BE2C (cell line): ENCODE data around the gene CDC14B.
"Not testable (repeated sequence)": the region's sequence is repeated elsewhere in the genome, so short reads cannot be mapped to it uniquely, and the experiment has no call there.

ENCODE experiments used
- DNase-seq: peaks from one replicate; pipeline ENCODE4 v3.0.0-alpha.2; 2020
- H3K27me3 ChIP-seq: fragments of 250-450 bp; sonication (Bioruptor Pico); 2 replicates; pipeline ENCODE4 v1.5.1; 2020; ENCODE audit warnings: mild to moderate bottlenecking
- H3K36me3 ChIP-seq: fragments of 250-450 bp; sonication (Bioruptor Pico); 2 replicates; pipeline ENCODE4 v1.5.1; 2020; ENCODE audit warnings: mild to moderate bottlenecking
- H3K4me1 ChIP-seq: fragments of 250-450 bp; sonication (Bioruptor Pico); 2 replicates; pipeline ENCODE4 v1.5.1; 2020
- H3K4me3 ChIP-seq: 2 replicates; pipeline ENCODE4 v1.5.1; 2011; ENCODE audit warnings: low read depth, low read length
- H3K9me3 ChIP-seq: fragments of 250-450 bp; sonication (Bioruptor Pico); 2 replicates; pipeline ENCODE4 v1.5.1; 2020
- TF ChIP-seq, protein P1 (sequence below): IDR thresholded peaks from 2 replicates; pipeline ENCODE4 v1.5.1; 2012; ENCODE audit warnings: mild to moderate bottlenecking, low read depth, low read length

Gene CDC14B

DNA sequence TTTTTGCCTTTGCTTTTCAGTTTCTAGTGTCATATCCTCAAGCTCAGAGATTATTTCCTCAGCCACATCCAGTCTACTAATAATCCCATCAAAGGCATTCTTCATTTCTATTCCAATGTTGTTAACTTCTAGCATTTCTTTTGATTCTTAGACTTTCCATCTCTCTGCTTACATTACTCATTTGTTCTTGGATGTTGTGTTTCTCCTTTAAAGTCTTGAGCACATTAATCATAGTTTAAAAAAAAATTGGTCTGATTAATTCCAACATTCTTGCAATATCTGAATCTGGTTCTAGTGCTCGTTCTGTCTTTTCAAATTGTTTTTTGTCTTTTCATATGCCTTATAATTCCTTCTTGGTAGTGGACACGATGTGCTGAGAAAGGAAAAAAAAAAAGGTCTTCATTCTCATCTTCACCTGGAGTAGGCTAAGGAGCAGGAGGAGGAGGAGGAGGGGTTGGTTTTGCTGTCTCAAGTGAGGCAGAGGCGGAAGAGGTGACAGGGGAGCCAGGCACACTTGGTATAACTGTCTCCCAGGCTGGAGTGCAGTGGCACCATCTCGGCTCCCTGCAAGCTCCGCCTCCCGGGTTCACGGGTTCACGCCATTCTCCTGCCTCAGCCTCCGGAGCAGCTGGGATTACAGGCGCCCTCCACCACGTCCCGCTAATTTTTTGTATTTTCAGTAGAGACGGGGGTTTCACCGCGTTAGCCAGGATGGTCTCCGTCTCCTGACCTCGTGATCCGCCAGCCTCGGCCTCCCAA lies 19.1 kb upstream of the CDC14B start:
- Histone ChIP-seq H3K27me3 (no peaks in the 10 kb centered on the region), H3K4me3 (no peak overlapping the region), H3K9me3 (no peaks in the 10 kb centered on the region), H3K4me1 (no peaks in the 10 kb centered on the region; the same call in 1 of the 2 replicates), H3K36me3 (no peaks in the 10 kb centered on the region)
- TF ChIP-seq, protein P1, sequence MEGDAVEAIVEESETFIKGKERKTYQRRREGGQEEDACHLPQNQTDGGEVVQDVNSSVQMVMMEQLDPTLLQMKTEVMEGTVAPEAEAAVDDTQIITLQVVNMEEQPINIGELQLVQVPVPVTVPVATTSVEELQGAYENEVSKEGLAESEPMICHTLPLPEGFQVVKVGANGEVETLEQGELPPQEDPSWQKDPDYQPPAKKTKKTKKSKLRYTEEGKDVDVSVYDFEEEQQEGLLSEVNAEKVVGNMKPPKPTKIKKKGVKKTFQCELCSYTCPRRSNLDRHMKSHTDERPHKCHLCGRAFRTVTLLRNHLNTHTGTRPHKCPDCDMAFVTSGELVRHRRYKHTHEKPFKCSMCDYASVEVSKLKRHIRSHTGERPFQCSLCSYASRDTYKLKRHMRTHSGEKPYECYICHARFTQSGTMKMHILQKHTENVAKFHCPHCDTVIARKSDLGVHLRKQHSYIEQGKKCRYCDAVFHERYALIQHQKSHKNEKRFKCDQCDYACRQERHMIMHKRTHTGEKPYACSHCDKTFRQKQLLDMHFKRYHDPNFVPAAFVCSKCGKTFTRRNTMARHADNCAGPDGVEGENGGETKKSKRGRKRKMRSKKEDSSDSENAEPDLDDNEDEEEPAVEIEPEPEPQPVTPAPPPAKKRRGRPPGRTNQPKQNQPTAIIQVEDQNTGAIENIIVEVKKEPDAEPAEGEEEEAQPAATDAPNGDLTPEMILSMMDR, result no peak
- DNase-seq, result no peak

DNA sequence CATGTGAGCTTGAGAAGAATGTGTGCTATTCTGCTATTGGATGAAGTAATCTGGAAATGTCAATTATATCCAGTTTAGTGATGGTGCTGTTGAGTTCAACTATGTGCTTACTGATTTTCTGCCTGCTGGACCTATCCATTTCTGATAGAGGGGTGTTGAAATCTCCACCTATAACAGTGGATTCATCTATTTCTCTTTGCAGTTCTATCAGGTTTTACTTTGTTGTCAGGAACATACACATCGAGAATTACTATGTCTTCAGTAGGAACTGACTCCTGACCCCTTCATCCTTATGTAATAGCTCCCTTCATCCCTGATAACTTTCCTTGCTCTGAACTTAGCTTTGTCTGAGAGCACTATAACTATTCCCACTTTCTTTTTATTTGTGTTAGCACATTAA lies 16.7 kb upstream of the CDC14B start:
- no peak for DNase-seq
- Histone ChIP-seq H3K9me3 (no peaks in the 10 kb centered on the region), H3K27me3 (no peaks in the 10 kb centered on the region), H3K4me1 (no peaks in the 10 kb centered on the region), H3K36me3 (no peaks in the 10 kb centered on the region), H3K4me3 (no peak overlapping the region)
- TF ChIP-seq, protein P1, result no peak

GRCh38 chr9:96633579-96633978 lies 13.9 kb upstream of the CDC14B start:
- DNase-seq, H3K9me3 ChIP-seq, H3K36me3 ChIP-seq, H3K4me1 ChIP-seq, H3K27me3 ChIP-seq, H3K4me3 ChIP-seq: not testable (repeated sequence)

GRCh38 chr9:96626912-96627311 lies 7.3 kb upstream of the CDC14B start:
- Histone ChIP-seq H3K27me3 (peaks cover 8% of the 10 kb centered on the region; the same call in 1 of the 2 replicates), H3K4me1 (no peaks in the 10 kb centered on the region), H3K36me3 (no peaks in the 10 kb centered on the region), H3K9me3 (no peaks in the 10 kb centered on the region), H3K4me3 (no peak overlapping the region)
- DNase-seq, result no peak
- TF ChIP-seq, protein P1, result no peak

DNA sequence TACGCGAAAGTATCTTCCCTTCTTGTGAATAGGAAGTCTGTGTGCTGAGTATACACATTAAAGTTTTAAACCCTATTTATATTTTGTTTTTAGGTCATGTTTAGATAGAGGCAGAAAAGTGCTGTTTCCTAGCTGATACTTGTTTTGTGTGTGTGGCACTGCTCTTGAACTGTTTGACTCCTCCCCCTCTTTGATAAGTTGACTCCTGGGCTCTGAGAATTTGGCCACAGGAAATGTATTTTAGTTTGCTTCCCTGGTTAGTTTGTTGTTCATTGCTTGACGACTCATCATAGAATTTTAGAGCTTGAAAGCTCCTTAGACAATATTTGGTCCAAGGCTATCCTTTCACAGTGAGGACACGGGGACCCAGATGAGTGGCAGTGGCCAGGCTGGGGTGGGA lies 2.0 kb upstream of the CDC14B start:
- Histone ChIP-seq H3K9me3 (no peaks in the 10 kb centered on the region), H3K4me3 (no peak overlapping the region), H3K36me3 (no peaks in the 10 kb centered on the region), H3K27me3 (peaks cover 5% of the 10 kb centered on the region; the same call in 1 of the 2 replicates), H3K4me1 (peaks cover 3% of the 10 kb centered on the region)
- DNase-seq, result no peak
- TF ChIP-seq, protein P1, result no peak

DNA sequence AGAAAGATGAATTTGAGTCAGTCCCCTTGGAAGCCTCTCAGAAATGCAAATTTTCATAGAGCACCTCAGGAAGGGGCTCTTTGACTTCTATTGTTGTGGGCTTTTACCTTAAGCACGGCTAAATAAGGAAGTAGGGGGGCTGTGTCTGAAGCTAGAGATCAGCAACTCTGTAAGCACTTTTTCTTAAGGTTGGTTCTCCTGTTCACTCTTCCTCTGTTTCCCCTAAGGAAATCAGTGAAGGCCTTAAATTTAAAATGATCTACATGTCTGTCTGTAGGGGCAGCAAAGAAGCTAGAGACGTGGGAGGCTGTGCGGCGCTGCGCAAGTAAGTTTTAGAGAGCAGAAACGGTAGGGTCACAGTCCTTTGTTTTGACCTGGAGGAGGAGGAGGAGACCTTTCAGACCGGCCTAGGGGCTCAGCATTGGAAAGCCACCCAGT lies 1.2 kb upstream of the CDC14B start:
- peaks cover 5% of the 10 kb centered on the region; the same call in 1 of the 2 replicates for H3K27me3 ChIP-seq
- no peak for DNase-seq
- TF ChIP-seq, protein P1, result no peak
- H3K4me3 ChIP-seq, result no peak overlapping the region
- peaks cover 3% of the 10 kb centered on the region for H3K4me1 ChIP-seq
- H3K9me3 ChIP-seq, result no peaks in the 10 kb centered on the region
- H3K36me3 ChIP-seq, result no peaks in the 10 kb centered on the region
